Lower leg skin (tissue), 3 donors: ENCODE data around the gene RIN1.

ENCODE experiments used
- CTCF ChIP-seq, 3 donors: fragments of 450-650 bp; IDR thresholded peaks; one replicate each; pipeline ENCODE4 v1.5.1; 2016; ENCODE audit warnings: antibody characterized with exemption in 3 of 3, mild to moderate bottlenecking in 3 of 3, moderate library complexity in 2 of 3
- POLR2A ChIP-seq, 2 donors: fragments of 450-650 bp; IDR thresholded peaks; one replicate each; pipeline ENCODE4 v1.6.1; 2016 to 2017; ENCODE audit warnings: antibody characterized with exemption in 2 of 2, mild to moderate bottlenecking in 1 of 2, moderate library complexity in 1 of 2

GRCh38 chr11:66302656-66303055 lies 33.6 kb downstream of the RIN1 start:
- no peak for TF ChIP-seq POLR2A (IDR thresholded peaks at IDR 0.05)
- TF ChIP-seq CTCF (IDR thresholded peaks at IDR 0.05) = no peak
